ENCODE data around the gene ATF2. TPM values are rescaled to one million over a fixed set of nuclear protein-coding genes. Genes with fewer than 3 reads are reported as not detected.

ATF2 gene
- total and polyA plus RNA-seq, 2 of the 8 experiments (the other 6 are each of a cell fraction or from before 2014, with no cell fraction given): 31.2 to 46.5 TPM

- peaks cover 4 to 5% of the 10 kb centered on the region in 2 experiments for H4K20me1 ChIP-seq (replicated peaks in 1 of 2; ENCODE audit: control insufficient read depth in 1 of 2, insufficient read depth in 2 of 2, low read length in 2 of 2)
- TF ChIP-seq SP4 (IDR thresholded peaks at IDR 0.05; ENCODE audit: low read length) (no peak), CEBPB (IDR thresholded peaks at IDR 0.05; ENCODE audit: low read depth, low read length) (no peak), SIX5 (IDR thresholded peaks at IDR 0.05; ENCODE audit: low read depth, low read length) (no peak), KDM1A (IDR thresholded peaks at IDR 0.05; ENCODE audit: borderline replicate concordance, low read length) (no peak), TBP (IDR thresholded peaks at IDR 0.05; ENCODE audit: low read depth, low read length) (no peak), RBBP5 (IDR thresholded peaks at IDR 0.05; ENCODE audit: borderline replicate concordance, low read depth, low read length) (no peak), CREB1 (IDR thresholded peaks at IDR 0.05) (no peak), FOSL1 (IDR thresholded peaks at IDR 0.05; ENCODE audit: insufficient read depth, low read depth, low read length) (no peak), BACH1 (IDR thresholded peaks at IDR 0.05; ENCODE audit: low read length) (no peak), SUZ12 (IDR thresholded peaks at IDR 0.05; ENCODE audit: low read length) (no peak), EGR1 (IDR thresholded peaks at IDR 0.05; ENCODE audit: borderline replicate concordance, low read depth, low read length) (no peak), CHD2 (IDR thresholded peaks at IDR 0.05; ENCODE audit: low read length) (no peak), RFX5 (IDR thresholded peaks at IDR 0.05; ENCODE audit: borderline replicate concordance, low read depth, low read length) (no peak), GTF2F1 (IDR thresholded peaks at IDR 0.05; ENCODE audit: borderline replicate concordance, low read depth, low read length) (no peak)
- TF ChIP-seq, protein P1, sequence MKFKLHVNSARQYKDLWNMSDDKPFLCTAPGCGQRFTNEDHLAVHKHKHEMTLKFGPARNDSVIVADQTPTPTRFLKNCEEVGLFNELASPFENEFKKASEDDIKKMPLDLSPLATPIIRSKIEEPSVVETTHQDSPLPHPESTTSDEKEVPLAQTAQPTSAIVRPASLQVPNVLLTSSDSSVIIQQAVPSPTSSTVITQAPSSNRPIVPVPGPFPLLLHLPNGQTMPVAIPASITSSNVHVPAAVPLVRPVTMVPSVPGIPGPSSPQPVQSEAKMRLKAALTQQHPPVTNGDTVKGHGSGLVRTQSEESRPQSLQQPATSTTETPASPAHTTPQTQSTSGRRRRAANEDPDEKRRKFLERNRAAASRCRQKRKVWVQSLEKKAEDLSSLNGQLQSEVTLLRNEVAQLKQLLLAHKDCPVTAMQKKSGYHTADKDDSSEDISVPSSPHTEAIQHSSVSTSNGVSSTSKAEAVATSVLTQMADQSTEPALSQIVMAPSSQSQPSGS (IDR thresholded peaks at IDR 0.05; ENCODE audit: low read length): no peak
These were observed 16.2 kb downstream of the ATF2 start for GRCh38 chr2:175151791-175152190.

More at GRCh38 chr2:175151791-175152190, 16.2 kb downstream of the ATF2 start:
- no peak overlapping the region for H2AK5ac ChIP-seq (ENCODE audit: low read depth, low read length)
- H3K23me2 ChIP-seq (ENCODE audit: low read depth, low read length): no peaks in the 10 kb centered on the region
- no peak overlapping the region for H3K18ac ChIP-seq (ENCODE audit: extremely low read depth, low read length)
- ChIA-PET CTCF (ENCODE audit: partially characterized antibody) (no interaction called here), POLR2A (ENCODE audit: partially characterized antibody) (no interaction called here)
- H4K91ac ChIP-seq (replicated peaks; ENCODE audit: insufficient read length, low read length): no peak overlapping the region
- DNase-seq (ENCODE audit: low read depth in 1 of 2, low spot score in 2 of 2) (no peak), FAIRE-seq (no peak)
- H2BK12ac ChIP-seq (ENCODE audit: low read depth, low read length): no peak overlapping the region
- H4K5ac ChIP-seq (ENCODE audit: insufficient read length, low read depth, low read length): no peak overlapping the region
- no peak overlapping the region for H3K27ac ChIP-seq (ENCODE audit: low read depth, low read length)
- peaks cover 3% of the 10 kb centered on the region; the same call in 1 of the 2 replicates for H3K79me1 ChIP-seq (ENCODE audit: low read depth, low read length)
- no peak overlapping the region for H2BK5ac ChIP-seq (ENCODE audit: low read depth, low read length)
- no peak overlapping the region for H2BK120ac ChIP-seq (replicated peaks; ENCODE audit: low read depth, low read length)
- H3K36me3 ChIP-seq (ENCODE audit: control insufficient read depth in 2 of 4, insufficient read depth in 4 of 4, low read length in 3 of 4): peaks cover 0 to 9% (median 5%) of the 10 kb centered on the region in 4 experiments; a peak in 3 of 8 replicates
- H3K23ac ChIP-seq (ENCODE audit: insufficient read length): no peak overlapping the region
- no peaks in the 10 kb centered on the region for H3K9me3 ChIP-seq (ENCODE audit: insufficient read depth in 2 of 2, low read depth in 1 of 2, low read length in 1 of 2)
- no peak overlapping the region for H3K4me2 ChIP-seq (ENCODE audit: insufficient read depth in 1 of 2, low read depth in 2 of 2, low read length in 2 of 2)
- no peaks in the 10 kb centered on the region for H3K27me3 ChIP-seq (replicated peaks in 1 of 4; ENCODE audit: control insufficient read depth in 3 of 4, extremely low read depth in 1 of 4, insufficient read depth in 3 of 4, low read length in 3 of 4)
- no peak overlapping the region for H3K56ac ChIP-seq (replicated peaks; ENCODE audit: insufficient read length, low read depth, low read length)
- H3K4ac ChIP-seq (replicated peaks; ENCODE audit: insufficient read length, low read depth, low read length): no peak overlapping the region
- 94% methylated on average over 1 of the region's 1 CpG; no CpG with 5 or more reads in 1 of the 2 experiments for WGBS, 2 experiments (ENCODE audit: extremely low coverage in 1 of 2, insufficient coverage in 1 of 2, insufficient read length in 1 of 2, insufficient replicate concordance in 2 of 2, low coverage in 1 of 2, low lambda C conversion rate in 2 of 2, missing lambda C conversion rate in 1 of 2)
- no peak overlapping the region for H2BK15ac ChIP-seq (ENCODE audit: low read length)
- peaks cover 8 to 94% of the 10 kb centered on the region in 2 experiments for H3K79me2 ChIP-seq (ENCODE audit: control insufficient read depth in 1 of 2, insufficient read depth in 2 of 2, low read length in 2 of 2)
- no peak overlapping the region for H2AFZ ChIP-seq (ENCODE audit: low read length)
- no peak overlapping the region for H3K4me3 ChIP-seq (ENCODE audit: extremely low read depth in 1 of 4, insufficient read depth in 2 of 4, low read depth in 3 of 4, low read length in 4 of 4)
- no peak overlapping the region for H4K8ac ChIP-seq (ENCODE audit: extremely low read depth, insufficient read depth, low read length)
- no peak overlapping the region for H3K14ac ChIP-seq (ENCODE audit: insufficient read length)
- peaks cover 0 to 4% (median 0%) of the 10 kb centered on the region in 4 experiments; a peak in 1 of 7 replicates for H3K4me1 ChIP-seq (replicated peaks in 1 of 4; ENCODE audit: control insufficient read depth in 3 of 4, insufficient read depth in 4 of 4, low read length in 3 of 4)
- H2BK20ac ChIP-seq (ENCODE audit: low read length): no peak overlapping the region
- no peak overlapping the region for H3K9ac ChIP-seq (replicated peaks in 1 of 4; ENCODE audit: extremely low read depth in 1 of 4, low read depth in 3 of 4, low read length in 3 of 4)
